ENCODE results near the gene AVEN. TPM values are rescaled to one million over a fixed set of nuclear protein-coding genes. Genes with fewer than 3 reads are reported as not detected.

Gene AVEN
- total and polyA plus RNA-seq, 9 of the 15 experiments (the other 6 are each of a cell fraction or from before 2014, with no cell fraction given): 1.5 to 6.4 (median 4.7) TPM

DNA sequence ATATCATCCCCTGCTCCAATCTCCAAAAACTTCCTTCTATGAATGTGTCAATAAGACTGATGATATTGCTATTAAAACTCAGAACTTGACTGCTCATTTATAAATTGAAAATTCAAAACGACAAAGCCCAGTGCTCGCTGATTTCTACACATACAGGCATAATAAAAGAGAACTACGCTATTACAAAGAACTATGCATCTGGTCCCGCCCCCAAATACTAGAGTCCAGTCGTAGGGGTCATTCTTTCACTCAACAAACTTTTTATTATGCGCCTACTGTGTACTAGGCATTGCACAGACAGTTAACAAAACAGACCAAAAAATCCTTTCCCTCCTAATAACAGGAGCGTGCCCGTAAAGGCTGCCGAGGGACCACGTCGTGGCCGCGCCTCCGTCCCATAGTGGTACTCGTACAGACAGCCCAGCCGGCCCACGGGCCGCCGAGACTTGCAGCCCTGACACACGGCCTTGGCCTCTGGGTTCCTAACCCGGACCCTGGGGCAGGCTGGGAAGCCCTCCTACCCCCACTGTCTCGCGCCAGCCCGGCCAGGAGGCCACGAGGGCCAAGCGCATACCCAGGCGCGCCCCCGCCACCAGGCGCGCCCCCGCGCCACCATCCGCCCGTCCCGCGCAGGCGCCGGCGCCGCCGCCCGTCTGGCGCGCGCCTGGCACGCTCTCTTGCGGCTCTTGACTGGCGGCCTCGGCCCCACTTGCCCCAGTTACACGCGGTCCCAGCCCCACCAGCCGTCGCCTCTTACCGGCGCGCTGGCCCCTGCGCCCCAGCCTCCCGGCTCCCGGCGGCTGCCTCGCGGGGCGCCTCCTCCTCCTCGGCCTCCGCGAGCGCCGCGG, 757 bp downstream of the AVEN start (continued):
- TF ChIP-seq, protein P1, sequence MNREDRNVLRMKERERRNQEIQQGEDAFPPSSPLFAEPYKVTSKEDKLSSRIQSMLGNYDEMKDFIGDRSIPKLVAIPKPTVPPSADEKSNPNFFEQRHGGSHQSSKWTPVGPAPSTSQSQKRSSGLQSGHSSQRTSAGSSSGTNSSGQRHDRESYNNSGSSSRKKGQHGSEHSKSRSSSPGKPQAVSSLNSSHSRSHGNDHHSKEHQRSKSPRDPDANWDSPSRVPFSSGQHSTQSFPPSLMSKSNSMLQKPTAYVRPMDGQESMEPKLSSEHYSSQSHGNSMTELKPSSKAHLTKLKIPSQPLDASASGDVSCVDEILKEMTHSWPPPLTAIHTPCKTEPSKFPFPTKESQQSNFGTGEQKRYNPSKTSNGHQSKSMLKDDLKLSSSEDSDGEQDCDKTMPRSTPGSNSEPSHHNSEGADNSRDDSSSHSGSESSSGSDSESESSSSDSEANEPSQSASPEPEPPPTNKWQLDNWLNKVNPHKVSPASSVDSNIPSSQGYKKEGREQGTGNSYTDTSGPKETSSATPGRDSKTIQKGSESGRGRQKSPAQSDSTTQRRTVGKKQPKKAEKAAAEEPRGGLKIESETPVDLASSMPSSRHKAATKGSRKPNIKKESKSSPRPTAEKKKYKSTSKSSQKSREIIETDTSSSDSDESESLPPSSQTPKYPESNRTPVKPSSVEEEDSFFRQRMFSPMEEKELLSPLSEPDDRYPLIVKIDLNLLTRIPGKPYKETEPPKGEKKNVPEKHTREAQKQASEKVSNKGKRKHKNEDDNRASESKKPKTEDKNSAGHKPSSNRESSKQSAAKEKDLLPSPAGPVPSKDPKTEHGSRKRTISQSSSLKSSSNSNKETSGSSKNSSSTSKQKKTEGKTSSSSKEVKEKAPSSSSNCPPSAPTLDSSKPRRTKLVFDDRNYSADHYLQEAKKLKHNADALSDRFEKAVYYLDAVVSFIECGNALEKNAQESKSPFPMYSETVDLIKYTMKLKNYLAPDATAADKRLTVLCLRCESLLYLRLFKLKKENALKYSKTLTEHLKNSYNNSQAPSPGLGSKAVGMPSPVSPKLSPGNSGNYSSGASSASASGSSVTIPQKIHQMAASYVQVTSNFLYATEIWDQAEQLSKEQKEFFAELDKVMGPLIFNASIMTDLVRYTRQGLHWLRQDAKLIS (CRISPR knock-in tag; IDR thresholded peaks at IDR 0.05): no peak
- TF ChIP-seq XRCC3 (IDR thresholded peaks at IDR 0.05) (no peak), POLR3A (IDR thresholded peaks at IDR 0.05; ENCODE audit: borderline replicate concordance, extremely low read depth, insufficient read depth, insufficient read length) (no peak), HNRNPUL1 (IDR thresholded peaks at IDR 0.05; ENCODE audit: low read length) (no peak), ZNF165 (CRISPR knock-in tag; IDR thresholded peaks at IDR 0.05; ENCODE audit: borderline replicate concordance) (no peak), SAFB (IDR thresholded peaks at IDR 0.05; ENCODE audit: borderline replicate concordance, low read depth, low read length) (0 out of 2 replicates have a peak, but pooled peaks have one; percentile 14), ETV1 (tag; conservative IDR thresholded peaks at IDR 0.05; ENCODE audit: low read depth) (0 out of 2 replicates have a peak, but pooled peaks have one; percentile 15), LARP7 (IDR thresholded peaks at IDR 0.05) (no peak), BMI1 (IDR thresholded peaks at IDR 0.05; ENCODE audit: low read length) (no peak), ZNF766 (CRISPR knock-in tag; conservative IDR thresholded peaks at IDR 0.05) (0 out of 2 replicates have a peak, but pooled peaks have one; percentile 39), ZBED1 (IDR thresholded peaks at IDR 0.05) (no peak), SAFB2 (IDR thresholded peaks at IDR 0.05; ENCODE audit: borderline replicate concordance, low read depth, low read length, severe bottlenecking) (no peak), WHSC1 (IDR thresholded peaks at IDR 0.05; ENCODE audit: low read length) (no peak), ZNF644 (tag; IDR thresholded peaks at IDR 0.05; ENCODE audit: low read depth) (0 out of 2 replicates have a peak, but pooled peaks have one; percentile 57), HCFC1 (IDR thresholded peaks at IDR 0.05; ENCODE audit: low read depth, low read length) (0 out of 2 replicates have a peak, but pooled peaks have one; percentile 10), ZNF3 (CRISPR knock-in tag; IDR thresholded peaks at IDR 0.05) (no peak), BCOR (IDR thresholded peaks at IDR 0.05) (no peak)
- TF ChIP-seq, protein P2, sequence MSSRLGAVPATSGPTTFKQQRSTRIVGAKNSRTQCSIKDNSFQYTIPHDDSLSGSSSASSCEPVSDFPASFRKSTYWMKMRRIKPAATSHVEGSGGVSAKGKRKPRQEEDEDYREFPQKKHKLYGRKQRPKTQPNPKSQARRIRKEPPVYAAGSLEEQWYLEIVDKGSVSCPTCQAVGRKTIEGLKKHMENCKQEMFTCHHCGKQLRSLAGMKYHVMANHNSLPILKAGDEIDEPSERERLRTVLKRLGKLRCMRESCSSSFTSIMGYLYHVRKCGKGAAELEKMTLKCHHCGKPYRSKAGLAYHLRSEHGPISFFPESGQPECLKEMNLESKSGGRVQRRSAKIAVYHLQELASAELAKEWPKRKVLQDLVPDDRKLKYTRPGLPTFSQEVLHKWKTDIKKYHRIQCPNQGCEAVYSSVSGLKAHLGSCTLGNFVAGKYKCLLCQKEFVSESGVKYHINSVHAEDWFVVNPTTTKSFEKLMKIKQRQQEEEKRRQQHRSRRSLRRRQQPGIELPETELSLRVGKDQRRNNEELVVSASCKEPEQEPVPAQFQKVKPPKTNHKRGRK (tag; IDR thresholded peaks at IDR 0.05): no peak
- TF ChIP-seq, protein P3, sequence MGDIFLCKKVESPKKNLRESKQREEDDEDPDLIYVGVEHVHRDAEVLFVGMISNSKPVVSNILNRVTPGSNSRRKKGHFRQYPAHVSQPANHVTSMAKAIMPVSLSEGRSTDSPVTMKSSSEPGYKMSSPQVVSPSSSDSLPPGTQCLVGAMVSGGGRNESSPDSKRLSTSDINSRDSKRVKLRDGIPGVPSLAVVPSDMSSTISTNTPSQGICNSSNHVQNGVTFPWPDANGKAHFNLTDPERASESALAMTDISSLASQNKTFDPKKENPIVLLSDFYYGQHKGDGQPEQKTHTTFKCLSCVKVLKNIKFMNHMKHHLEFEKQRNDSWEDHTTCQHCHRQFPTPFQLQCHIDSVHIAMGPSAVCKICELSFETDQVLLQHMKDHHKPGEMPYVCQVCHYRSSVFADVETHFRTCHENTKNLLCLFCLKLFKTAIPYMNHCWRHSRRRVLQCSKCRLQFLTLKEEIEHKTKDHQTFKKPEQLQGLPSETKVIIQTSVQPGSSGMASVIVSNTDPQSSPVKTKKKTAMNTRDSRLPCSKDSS (IDR thresholded peaks at IDR 0.05; ENCODE audit: low read depth, partially characterized antibody): no peak
- TF ChIP-seq, protein P4, sequence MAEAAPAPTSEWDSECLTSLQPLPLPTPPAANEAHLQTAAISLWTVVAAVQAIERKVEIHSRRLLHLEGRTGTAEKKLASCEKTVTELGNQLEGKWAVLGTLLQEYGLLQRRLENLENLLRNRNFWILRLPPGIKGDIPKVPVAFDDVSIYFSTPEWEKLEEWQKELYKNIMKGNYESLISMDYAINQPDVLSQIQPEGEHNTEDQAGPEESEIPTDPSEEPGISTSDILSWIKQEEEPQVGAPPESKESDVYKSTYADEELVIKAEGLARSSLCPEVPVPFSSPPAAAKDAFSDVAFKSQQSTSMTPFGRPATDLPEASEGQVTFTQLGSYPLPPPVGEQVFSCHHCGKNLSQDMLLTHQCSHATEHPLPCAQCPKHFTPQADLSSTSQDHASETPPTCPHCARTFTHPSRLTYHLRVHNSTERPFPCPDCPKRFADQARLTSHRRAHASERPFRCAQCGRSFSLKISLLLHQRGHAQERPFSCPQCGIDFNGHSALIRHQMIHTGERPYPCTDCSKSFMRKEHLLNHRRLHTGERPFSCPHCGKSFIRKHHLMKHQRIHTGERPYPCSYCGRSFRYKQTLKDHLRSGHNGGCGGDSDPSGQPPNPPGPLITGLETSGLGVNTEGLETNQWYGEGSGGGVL (CRISPR knock-in tag; IDR thresholded peaks at IDR 0.05): no peak
